ENCODE measurements around the gene TOMM7. TPM values are rescaled to one million over a fixed set of nuclear protein-coding genes. Genes with fewer than 3 reads are reported as not detected.
"Not testable (repeated sequence)": the region's sequence is repeated elsewhere in the genome, so short reads cannot be mapped to it uniquely, and the experiment has no call there.

Gene TOMM7
- total RNA-seq, 1 donor from 2014 or later = 376 TPM

- intact Hi-C loops (cut with DNase I) = loop anchor here (10.0 kb wide), 1 partner anchor 202 kb away; no protein-coding TSS in a partner anchor
- Histone ChIP-seq H3K36me3 (no peaks in the 10 kb centered on the region), H3K4me3 (no peak overlapping the region), H3K4me1 (peaks cover 13% of the 10 kb centered on the region), H3K9me3 (no peaks in the 10 kb centered on the region), H3K27me3 (ENCODE audit: low read depth) (no peaks in the 10 kb centered on the region), H3K27ac (peak overlapping the region; percentile 89)
- DNase-seq = no peak
- ATAC-seq = no peak
- no peak for TF ChIP-seq CTCF (IDR thresholded peaks at IDR 0.05)
Observed at GRCh38 chr7:22853138-22853537, 30.5 kb upstream of the TOMM7 start.

GRCh38 chr7:22851145-22851544 lies 28.5 kb upstream of the TOMM7 start:
- H3K4me1 ChIP-seq = peaks cover 13% of the 10 kb centered on the region
- no peak overlapping the region for H3K27ac ChIP-seq
- no peak overlapping the region for H3K4me3 ChIP-seq
- intact Hi-C loops (cut with DNase I) = loop anchor here (10.0 kb wide), 1 partner anchor 204 kb away; no protein-coding TSS in a partner anchor
- no peak for TF ChIP-seq CTCF (IDR thresholded peaks at IDR 0.05)
- H3K27me3 ChIP-seq (ENCODE audit: low read depth) = no peaks in the 10 kb centered on the region
- ATAC-seq (no peak), DNase-seq (no peak)
- H3K36me3 ChIP-seq = no peaks in the 10 kb centered on the region
- no peaks in the 10 kb centered on the region for H3K9me3 ChIP-seq

- not testable (repeated sequence) for H3K9me3 ChIP-seq; H3K36me3 ChIP-seq; H3K4me3 ChIP-seq; ATAC-seq; H3K4me1 ChIP-seq; H3K27me3 ChIP-seq (ENCODE audit: low read depth); H3K27ac ChIP-seq; DNase-seq
- intact Hi-C loops (cut with DNase I) = loop anchor here (10.0 kb wide), 1 partner anchor 204 kb away; no protein-coding TSS in a partner anchor
Observed at GRCh38 chr7:22850394-22850793, 27.7 kb upstream of the TOMM7 start.

- no peak for ATAC-seq
- no peaks in the 10 kb centered on the region for H3K27me3 ChIP-seq (ENCODE audit: low read depth)
- no peaks in the 10 kb centered on the region for H3K4me1 ChIP-seq
- H3K4me3 ChIP-seq = no peak overlapping the region
- no peaks in the 10 kb centered on the region for H3K36me3 ChIP-seq
- intact Hi-C loops (cut with DNase I) = loop anchor here (10.0 kb wide), 1 partner anchor 205 kb away; no protein-coding TSS in a partner anchor
- no peak for TF ChIP-seq CTCF (IDR thresholded peaks at IDR 0.05)
- no peak overlapping the region for H3K27ac ChIP-seq
- DNase-seq = no peak
- H3K9me3 ChIP-seq = no peaks in the 10 kb centered on the region
Observed at GRCh38 chr7:22849662-22850061, 27.0 kb upstream of the TOMM7 start.

GRCh38 chr7:22849172-22849571 lies 26.5 kb upstream of the TOMM7 start:
- Histone ChIP-seq H3K9me3 (no peaks in the 10 kb centered on the region), H3K27ac (no peak overlapping the region), H3K4me3 (no peak overlapping the region), H3K36me3 (no peaks in the 10 kb centered on the region), H3K4me1 (no peaks in the 10 kb centered on the region), H3K27me3 (ENCODE audit: low read depth) (no peaks in the 10 kb centered on the region)
- DNase-seq (no peak), ATAC-seq (no peak)
- TF ChIP-seq CTCF (IDR thresholded peaks at IDR 0.05) = no peak
- intact Hi-C loops (cut with DNase I) = no loop called here

- intact Hi-C loops (cut with DNase I) = no loop called here
- DNase-seq (no peak), ATAC-seq (no peak)
- no peaks in the 10 kb centered on the region for H3K4me1 ChIP-seq
- no peaks in the 10 kb centered on the region for H3K36me3 ChIP-seq
- no peak overlapping the region for H3K27ac ChIP-seq
- no peak overlapping the region for H3K4me3 ChIP-seq
- H3K27me3 ChIP-seq (ENCODE audit: low read depth) = no peaks in the 10 kb centered on the region
- no peak for TF ChIP-seq CTCF (IDR thresholded peaks at IDR 0.05)
- H3K9me3 ChIP-seq = no peaks in the 10 kb centered on the region
Observed at GRCh38 chr7:22846961-22847360, 24.3 kb upstream of the TOMM7 start.
